Small intestine (tissue), 7 donors: ENCODE results near the gene MYCN. TPM values are rescaled to one million over a fixed set of nuclear protein-coding genes. Genes with fewer than 3 reads are reported as not detected.

Source experiments
- DNase-seq, 2 donors: peaks; one replicate each; pipeline versions ENCODE4 v3.0.0 to v3.0.0-alpha.2; 2013
- FAIRE-seq: peaks from 2 replicates; lab custom pipeline; 2012; peaks lifted over from hg19 to GRCh38; lab: Jason Lieb, UNC
- H3K27ac ChIP-seq, 3 donors: one replicate each; pipeline ENCODE4 v1.5.1; 2013; ENCODE audit warnings: low read length in 2 of 3, mild to moderate bottlenecking in 2 of 3, control low read depth in 1 of 3, inconsistent platforms in 1 of 3, low read depth in 1 of 3, moderate library complexity in 1 of 3
- H3K27me3 ChIP-seq, 3 donors: one replicate each; pipeline ENCODE4 v1.6.1; 2013; ENCODE audit warnings: low read length in 3 of 3, inconsistent platforms in 1 of 3; ENCODE audit not compliant: control insufficient read depth in 3 of 3, insufficient read depth in 3 of 3
- H3K36me3 ChIP-seq, 3 donors: one replicate each; pipeline ENCODE4 v1.6.1; 2013; ENCODE audit warnings: low read length in 3 of 3, inconsistent platforms in 1 of 3, low read depth in 1 of 3, mild to moderate bottlenecking in 1 of 3, moderate library complexity in 1 of 3; ENCODE audit not compliant: control insufficient read depth in 3 of 3, insufficient read depth in 2 of 3
- H3K4me1 ChIP-seq, 3 donors: one replicate each; pipeline ENCODE4 v1.6.1; 2013; ENCODE audit warnings: low read length in 2 of 3, inconsistent platforms in 1 of 3, low read depth in 1 of 3, mild to moderate bottlenecking in 1 of 3, moderate library complexity in 1 of 3; ENCODE audit not compliant: control insufficient read depth in 3 of 3, insufficient read depth in 2 of 3
- H3K4me3 ChIP-seq, 3 donors: one replicate each; pipeline ENCODE4 v1.5.1; 2013; ENCODE audit warnings: low read length in 3 of 3, control low read depth in 1 of 3, inconsistent platforms in 1 of 3, low read depth in 1 of 3, mild to moderate bottlenecking in 1 of 3, moderate library complexity in 1 of 3
- H3K9me3 ChIP-seq, 2 donors: one replicate each; pipeline ENCODE4 v1.6.1; 2013; ENCODE audit warnings: low read depth in 1 of 2, low read length in 1 of 2; ENCODE audit not compliant: control insufficient read depth in 2 of 2, insufficient read depth in 1 of 2
- WGBS, 3 donors: extraction: QIAGEN DNeasy Blood & Tissue Kit; methylation state at CpG; one replicate each; pipeline ENCODE4 v1.1.7; 2013; 5-methylcytosine and 5-hydroxymethylcytosine counted together
- polyA plus RNA-seq, 4 donors: library from polyadenylated mRNA; stranded (reverse) in 3 of 4; unstranded in 1 of 4; fragments of 200-250 nt in 3 of 4; fragments of 120-200 nt in 1 of 4; gene quantifications; one replicate each; pipeline versions ENCODE4 v1.2.1 to v1.2.3, GENCODE V29; 2013
- donor health status: healthy with polysubstance abuse.
- donor health status: control.
- donor health status: control.
- donor health status: Bipolar disorder and iron deficiency.
- donor health status: healthy.

MYCN gene
- polyA plus RNA-seq, 4 donors = 1.1 to 16.4 (median 2.3) TPM

- 81 to 91% (median 87%) methylated on average over 5 of the region's 5 CpGs for WGBS, 3 donors
- H3K27me3 ChIP-seq = no peaks in the 10 kb centered on the region
- FAIRE-seq (no peak), DNase-seq (no peak)
- no peaks in the 10 kb centered on the region for H3K4me1 ChIP-seq
- H3K9me3 ChIP-seq = peaks cover 0 to 3% of the 10 kb centered on the region in 2 donors
- no peak overlapping the region for H3K27ac ChIP-seq
- no peaks in the 10 kb centered on the region for H3K36me3 ChIP-seq
- H3K4me3 ChIP-seq = no peak overlapping the region
These were observed 23.8 kb downstream of the MYCN start for GRCh38 chr2:15963977-15964670.

- H3K4me3 ChIP-seq = no peak overlapping the region
- no peaks in the 10 kb centered on the region for H3K36me3 ChIP-seq
- 40 to 65% (median 51%) methylated on average over 7 of the region's 7 CpGs for WGBS, 3 donors
- no peaks in the 10 kb centered on the region for H3K4me1 ChIP-seq
- FAIRE-seq (no peak), DNase-seq (peak in 1 of 2 donors; percentile 40)
- peaks cover 0 to 3% of the 10 kb centered on the region in 2 donors for H3K9me3 ChIP-seq
- H3K27me3 ChIP-seq = no peaks in the 10 kb centered on the region
- H3K27ac ChIP-seq = no peak overlapping the region
These were observed 24.7 kb downstream of the MYCN start for GRCh38 chr2:15964936-15965563.

GRCh38 chr2:15965564-15966019 is 25.2 kb downstream of the MYCN start:
- FAIRE-seq (no peak), DNase-seq (no peak)
- H3K4me1 ChIP-seq = no peaks in the 10 kb centered on the region
- 69 to 85% (median 73%) methylated on average over 14 of the region's 14 CpGs for WGBS, 3 donors
- no peaks in the 10 kb centered on the region for H3K36me3 ChIP-seq
- no peak overlapping the region for H3K27ac ChIP-seq
- H3K4me3 ChIP-seq = no peak overlapping the region
- peaks cover 0 to 3% of the 10 kb centered on the region in 2 donors for H3K9me3 ChIP-seq
- no peaks in the 10 kb centered on the region for H3K27me3 ChIP-seq

- H3K27ac ChIP-seq = no peak overlapping the region
- H3K4me3 ChIP-seq = no peak overlapping the region
- FAIRE-seq (no peak), DNase-seq (no peak)
- peaks cover 0 to 3% of the 10 kb centered on the region in 2 donors for H3K9me3 ChIP-seq
- 88 to 91% (median 90%) methylated on average over 10 of the region's 10 CpGs for whole genome bisulfite sequencing, 3 donors
- no peaks in the 10 kb centered on the region for H3K4me1 ChIP-seq
- no peaks in the 10 kb centered on the region for H3K27me3 ChIP-seq
- no peaks in the 10 kb centered on the region for H3K36me3 ChIP-seq
These were observed 27.3 kb downstream of the MYCN start for GRCh38 chr2:15967415-15968279.

GRCh38 chr2:15968280-15969178 is 28.2 kb downstream of the MYCN start:
- DNase-seq = no peak
- H3K9me3 ChIP-seq = peaks cover 0 to 3% of the 10 kb centered on the region in 2 donors
- no peaks in the 10 kb centered on the region for H3K36me3 ChIP-seq
- no peak for FAIRE-seq
- H3K4me1 ChIP-seq = no peaks in the 10 kb centered on the region
- WGBS, 3 donors = 74 to 88% (median 81%) methylated on average over 7 of the region's 7 CpGs
- no peak overlapping the region for H3K4me3 ChIP-seq
- H3K27me3 ChIP-seq = no peaks in the 10 kb centered on the region
- no peak overlapping the region for H3K27ac ChIP-seq

GRCh38 chr2:15969214-15969613 is 28.9 kb downstream of the MYCN start:
- DNase-seq (no peak), FAIRE-seq (no peak)
- 83 to 85% (median 84%) methylated on average over 4 of the region's 4 CpGs for WGBS, 3 donors
- Histone ChIP-seq H3K36me3 (no peaks in the 10 kb centered on the region), H3K4me1 (no peaks in the 10 kb centered on the region), H3K27ac (no peak overlapping the region), H3K27me3 (no peaks in the 10 kb centered on the region), H3K9me3 (peaks cover 0 to 3% of the 10 kb centered on the region in 2 donors), H3K4me3 (no peak overlapping the region)

- Histone ChIP-seq H3K27ac (no peak overlapping the region), H3K4me1 (no peaks in the 10 kb centered on the region), H3K4me3 (no peak overlapping the region), H3K27me3 (no peaks in the 10 kb centered on the region), H3K36me3 (no peaks in the 10 kb centered on the region), H3K9me3 (peaks cover 0 to 3% of the 10 kb centered on the region in 2 donors)
- DNase-seq = no peak
- WGBS, 3 donors = 87 to 89% (median 87%) methylated on average over 5 of the region's 5 CpGs
- FAIRE-seq = no peak
These were observed 30.4 kb downstream of the MYCN start for GRCh38 chr2:15970701-15971100.
